H9 (cell line): Measurements from ENCODE around the gene GPC6. TPM values are rescaled to one million over a fixed set of nuclear protein-coding genes. Genes with fewer than 3 reads are reported as not detected.

Experiments
- DNase-seq: peaks from one replicate; pipeline ENCODE4 v3.0.0-alpha.2; 2017
- H2AFZ ChIP-seq: one replicate; pipeline ENCODE4 v1.6.1; 2013; ENCODE audit warnings: mild to moderate bottlenecking, low read length, control low read depth, moderate library complexity
- H2AK5ac ChIP-seq: 2 replicates; pipeline ENCODE4 v1.6.1; 2013; ENCODE audit warnings: low read length, control low read depth, mixed read lengths; ENCODE audit not compliant: insufficient read length
- H2BK120ac ChIP-seq: one replicate; pipeline ENCODE4 v1.6.1; 2013; ENCODE audit warnings: low read depth, mild to moderate bottlenecking, low read length, control low read depth, inconsistent platforms; ENCODE audit not compliant: poor library complexity, severe bottlenecking
- H2BK12ac ChIP-seq: 2 replicates; pipeline ENCODE4 v1.6.1; 2013; ENCODE audit warnings: low read length, control low read depth, mixed read lengths, low read depth; ENCODE audit not compliant: insufficient read length
- H2BK15ac ChIP-seq: 2 replicates; pipeline ENCODE4 v1.6.1; 2013; ENCODE audit warnings: low read depth, low read length, control low read depth
- H2BK20ac ChIP-seq: one replicate; pipeline ENCODE4 v1.6.1; 2013; ENCODE audit warnings: low read depth, mild to moderate bottlenecking, low read length, control low read depth, inconsistent platforms; ENCODE audit not compliant: poor library complexity, severe bottlenecking
- H2BK5ac ChIP-seq: 2 replicates; pipeline ENCODE4 v1.6.1; 2013; ENCODE audit warnings: low read length, control low read depth, mixed read lengths; ENCODE audit not compliant: insufficient read length
- H3K14ac ChIP-seq: 2 replicates; pipeline ENCODE4 v1.6.1; 2013; ENCODE audit warnings: low read length, control low read depth; ENCODE audit not compliant: insufficient read depth
- H3K18ac ChIP-seq: 2 replicates; pipeline ENCODE4 v1.6.1; 2013; ENCODE audit warnings: low read depth, mild to moderate bottlenecking, mixed read lengths, low read length, control low read depth; ENCODE audit not compliant: insufficient read length
- H3K23ac ChIP-seq: 2 replicates; pipeline ENCODE4 v1.6.1; 2013; ENCODE audit warnings: low read length, control low read depth, mixed read lengths, low read depth; ENCODE audit not compliant: insufficient read length
- H3K23me2 ChIP-seq: 2 replicates; pipeline ENCODE4 v1.6.1; 2013; ENCODE audit warnings: low read depth, mild to moderate bottlenecking, mixed read lengths, low read length, control low read depth; ENCODE audit not compliant: insufficient read length, poor library complexity, severe bottlenecking
- H3K27ac ChIP-seq: 2 replicates; pipeline ENCODE4 v1.5.1; 2013; ENCODE audit warnings: low read length, control low read depth, mixed read lengths, low read depth; ENCODE audit not compliant: insufficient read length
- H3K27me3 ChIP-seq: 2 replicates; pipeline ENCODE4 v1.6.1; 2013; ENCODE audit warnings: low read length, control low read depth, inconsistent platforms; ENCODE audit not compliant: insufficient read depth
- H3K4ac ChIP-seq: 2 replicates; pipeline ENCODE4 v1.6.1; 2013; ENCODE audit warnings: low read depth, mild to moderate bottlenecking, control low read depth, inconsistent platforms, low read length, moderate library complexity
- H3K4me1 ChIP-seq: 2 replicates; pipeline ENCODE4 v1.6.1; 2013; ENCODE audit warnings: low read length, control low read depth, inconsistent platforms; ENCODE audit not compliant: insufficient read depth
- H3K4me2 ChIP-seq: 2 replicates; pipeline ENCODE4 v1.6.1; 2013; ENCODE audit warnings: low read length, control low read depth, mixed read lengths; ENCODE audit not compliant: insufficient read length, insufficient read depth
- H3K56ac ChIP-seq: 2 replicates; pipeline ENCODE4 v1.6.1; 2013; ENCODE audit warnings: low read depth, mild to moderate bottlenecking, mixed read lengths, low read length, control low read depth; ENCODE audit not compliant: insufficient read length
- H3K79me1 ChIP-seq: 2 replicates; pipeline ENCODE4 v1.6.1; 2013; ENCODE audit warnings: low read depth, mild to moderate bottlenecking, moderate library complexity, low read length, control low read depth, inconsistent platforms; ENCODE audit not compliant: insufficient read depth, poor library complexity, severe bottlenecking
- H3K79me2 ChIP-seq: 2 replicates; pipeline ENCODE4 v1.6.1; 2013; ENCODE audit warnings: low read length, control low read depth, inconsistent platforms; ENCODE audit not compliant: insufficient read depth
- H3K9ac ChIP-seq: 2 replicates; pipeline ENCODE4 v1.6.1; 2013; ENCODE audit warnings: low read length, control low read depth, mixed read lengths; ENCODE audit not compliant: insufficient read length; ENCODE audit errors: extremely low read depth
- H3K9me3 ChIP-seq: one replicate; pipeline ENCODE4 v1.6.1; 2013; ENCODE audit warnings: low read depth, low read length, inconsistent platforms; ENCODE audit not compliant: control insufficient read depth
- H3T11ph ChIP-seq: one replicate; pipeline ENCODE4 v1.6.1; 2013; ENCODE audit warnings: mild to moderate bottlenecking, low read length, control low read depth, inconsistent platforms
- H4K20me1 ChIP-seq: one replicate; pipeline ENCODE4 v1.6.1; 2013; ENCODE audit not compliant: control insufficient read depth, insufficient read length, insufficient read depth
- H4K5ac ChIP-seq: 2 replicates; pipeline ENCODE4 v1.6.1; 2013; ENCODE audit warnings: low read depth, mild to moderate bottlenecking, mixed read lengths, low read length, control low read depth; ENCODE audit not compliant: insufficient read length
- H4K8ac ChIP-seq: replicated peaks from 2 replicates; pipeline ENCODE4 v1.6.1; 2013; ENCODE audit warnings: low read length, control low read depth, mixed read lengths, low read depth; ENCODE audit not compliant: insufficient read length
- H4K91ac ChIP-seq: 2 replicates; pipeline ENCODE4 v1.6.1; 2013; ENCODE audit warnings: low read depth, mild to moderate bottlenecking, moderate library complexity, mixed read lengths, low read length, control low read depth; ENCODE audit not compliant: insufficient read length
- H3K27ac Mint-ChIP-seq, 3 experiments: 2 replicates in 2 of 3; 3 replicates in 1 of 3; pipeline ENCODE4 v1.8.0; 2020 to 2021; ENCODE audit warnings: mixed read lengths in 3 of 3, mild to moderate bottlenecking in 1 of 3, moderate library complexity in 1 of 3
- H3K27me3 Mint-ChIP-seq: 2 replicates; pipeline ENCODE4 v1.8.0; 2021; ENCODE audit warnings: low read depth, mild to moderate bottlenecking, moderate library complexity, mixed read lengths
- H3K36me3 Mint-ChIP-seq, 3 experiments: 2 replicates in 2 of 3; 3 replicates in 1 of 3; pipeline ENCODE4 v1.8.0; 2020 to 2021; ENCODE audit warnings: low read depth in 3 of 3, mixed read lengths in 3 of 3; ENCODE audit not compliant: insufficient read depth in 1 of 3
- H3K4me1 Mint-ChIP-seq, 2 experiments: 2 replicates each; pipeline ENCODE4 v1.8.0; 2020; ENCODE audit warnings: mixed read lengths in 2 of 2
- H3K4me3 Mint-ChIP-seq, 2 experiments: 2 replicates in 1 of 2; 3 replicates in 1 of 2; pipeline ENCODE4 v1.8.0; 2020 to 2021; ENCODE audit warnings: mild to moderate bottlenecking in 2 of 2, mixed read lengths in 2 of 2, moderate library complexity in 1 of 2
- H3K9me3 Mint-ChIP-seq, 2 experiments: 2 replicates in 1 of 2; 3 replicates in 1 of 2; pipeline ENCODE4 v1.8.0; 2020; ENCODE audit warnings: mild to moderate bottlenecking in 2 of 2, mixed read lengths in 2 of 2, moderate library complexity in 1 of 2
- CTCF ChIP-seq: fragments of 200-600 bp; sonication (generic); conservative IDR thresholded peaks from 3 replicates; pipeline ENCODE4 v1.8.0; 2021; ENCODE audit warnings: antibody characterized with exemption, mild to moderate bottlenecking
- total RNA-seq: library from RNA; stranded (reverse); gene quantifications from 2 replicates; pipeline ENCODE4 v1.2.1, GENCODE V29; 2021

Gene GPC6
- total RNA-seq, 1 experiment from 2014 or later, result 15.6 TPM

- Histone ChIP-seq H2AFZ (no peak overlapping the region), H3K4ac (no peak overlapping the region), H2BK12ac (no peak overlapping the region), H3K4me2 (no peak overlapping the region), H2BK20ac (no peak overlapping the region), H3K27ac (no peak overlapping the region), H4K8ac (no peak overlapping the region), H2BK15ac (no peak overlapping the region), H3K23ac (no peak overlapping the region), H3K18ac (no peak overlapping the region), H3T11ph (no peak overlapping the region), H3K23me2 (no peaks in the 10 kb centered on the region), H4K20me1 (no peaks in the 10 kb centered on the region), H3K4me1 (no peaks in the 10 kb centered on the region), H3K14ac (no peak overlapping the region), H4K5ac (no peak overlapping the region), H3K9ac (no peak overlapping the region), H3K9me3 (no peaks in the 10 kb centered on the region), H2BK120ac (no peak overlapping the region), H3K56ac (no peak overlapping the region), H3K27me3 (no peaks in the 10 kb centered on the region), H3K79me2 (peaks cover 4% of the 10 kb centered on the region; the same call in 1 of the 2 replicates), H4K91ac (no peak overlapping the region), H3K79me1 (no peaks in the 10 kb centered on the region), H2AK5ac (no peak overlapping the region), H2BK5ac (no peak overlapping the region)
- DNase-seq, result no peak
- Mint-ChIP-seq H3K4me1 (peaks cover 4% of the 10 kb centered on the region in 2 experiments), H3K4me3 (no peak overlapping the region), H3K27me3 (no peaks in the 10 kb centered on the region), H3K9me3 (peaks cover 0 to 10% of the 10 kb centered on the region in 2 experiments; a peak in 3 of 5 replicates), H3K27ac (no peak overlapping the region), H3K36me3 (peaks cover 5 to 11% (median 9%) of the 10 kb centered on the region in 3 experiments; a peak in 6 of 7 replicates)
- TF ChIP-seq CTCF, result no peak
Observed at GRCh38 chr13:93345024-93345423, 118.4 kb downstream of the GPC6 start.
